GM19193 (cell line): ENCODE measurements around the gene PIK3AP1.

Experiments
- POLR2A ChIP-seq: IDR thresholded peaks from 4 replicates; pipeline ENCODE4 v1.6.1; 2011; ENCODE audit not compliant: insufficient read depth, insufficient read length; ENCODE audit errors: extremely low read depth

PIK3AP1 gene

DNA sequence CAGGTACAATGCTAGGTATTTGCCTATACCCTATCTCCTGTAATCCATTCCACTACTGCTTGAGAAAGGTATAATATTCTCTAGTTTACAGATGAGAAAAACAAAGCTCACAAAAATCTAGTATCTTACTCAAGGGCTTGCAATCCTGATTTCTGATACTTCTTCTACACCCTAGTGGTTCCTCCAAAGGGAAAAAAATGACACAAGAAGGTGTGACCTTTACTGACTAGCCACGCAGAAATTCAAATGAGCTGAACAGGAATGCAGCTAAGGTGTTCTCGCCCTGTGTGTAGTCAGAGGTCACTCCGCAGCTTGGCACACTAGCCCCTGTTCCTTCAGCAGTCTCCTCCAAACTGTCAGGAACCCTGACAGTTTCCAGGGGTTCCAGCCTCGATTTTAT, 74.0 kb downstream of the PIK3AP1 start:
- TF ChIP-seq POLR2A, result no peak

DNA sequence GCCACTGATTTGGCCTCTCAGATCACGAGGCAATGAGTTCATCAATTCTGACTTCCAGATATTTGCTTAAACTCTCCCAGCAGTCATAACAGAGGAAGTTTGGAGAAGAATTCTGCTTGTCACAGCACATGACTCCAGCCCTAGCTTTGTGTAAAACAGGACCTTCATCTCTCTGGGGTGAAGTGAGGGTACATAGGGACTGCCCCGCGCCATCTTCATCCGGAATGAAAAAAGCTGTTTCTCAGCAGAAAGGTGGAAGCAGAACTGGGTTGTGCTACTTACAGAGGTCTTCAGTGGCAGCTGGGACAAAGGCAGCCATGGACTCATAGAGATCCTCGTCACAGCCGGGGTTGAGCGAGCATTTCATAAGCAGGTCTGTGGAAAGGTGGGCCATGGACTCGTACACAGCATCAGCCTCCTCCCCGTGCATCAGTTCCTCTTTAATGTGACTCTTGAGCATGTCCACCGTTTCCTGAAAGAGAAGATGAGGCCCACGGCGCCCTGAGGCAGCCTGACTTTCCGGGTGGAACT, 75.1 kb downstream of the PIK3AP1 start:
- TF ChIP-seq POLR2A, result no peak

DNA sequence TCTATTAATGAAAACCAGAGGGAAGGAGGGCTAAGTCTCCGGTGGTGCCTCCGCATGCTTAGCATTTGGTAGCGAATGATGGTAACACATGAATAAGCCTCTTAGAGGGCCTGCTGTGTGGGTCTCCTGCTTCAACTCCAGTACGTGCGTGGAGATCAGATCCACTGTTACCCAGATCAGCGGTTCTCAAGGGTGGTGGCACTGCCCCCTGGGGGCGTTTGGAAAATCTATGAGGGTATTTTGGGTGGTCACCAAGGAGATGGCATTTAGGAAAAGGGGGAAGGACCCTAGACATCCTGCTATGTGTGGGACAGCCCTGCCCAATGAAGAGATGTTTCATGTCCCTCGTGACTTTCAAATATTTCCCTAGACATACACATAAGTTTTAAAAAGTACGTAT, 76.4 kb downstream of the PIK3AP1 start:
- TF ChIP-seq POLR2A, result no peak

DNA sequence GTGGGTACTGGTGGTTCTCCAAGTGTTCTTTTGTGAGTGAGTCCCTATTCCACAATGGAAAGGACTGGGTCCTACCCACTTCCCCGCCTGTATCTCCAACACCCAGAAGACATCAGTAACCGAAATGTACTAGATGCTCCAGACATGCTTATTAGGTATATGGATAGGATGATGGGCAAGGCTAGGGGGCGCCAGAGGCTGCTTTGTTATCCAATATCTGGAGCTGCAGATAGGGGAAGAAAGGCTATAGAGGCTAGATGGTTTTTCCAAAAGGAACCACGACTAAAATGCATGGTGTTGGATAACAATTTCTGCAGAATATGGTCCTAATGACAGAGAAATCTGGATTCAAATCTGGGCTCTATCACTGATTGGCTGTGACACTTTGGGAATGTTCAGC, 77.3 kb downstream of the PIK3AP1 start:
- no peak for TF ChIP-seq POLR2A

DNA sequence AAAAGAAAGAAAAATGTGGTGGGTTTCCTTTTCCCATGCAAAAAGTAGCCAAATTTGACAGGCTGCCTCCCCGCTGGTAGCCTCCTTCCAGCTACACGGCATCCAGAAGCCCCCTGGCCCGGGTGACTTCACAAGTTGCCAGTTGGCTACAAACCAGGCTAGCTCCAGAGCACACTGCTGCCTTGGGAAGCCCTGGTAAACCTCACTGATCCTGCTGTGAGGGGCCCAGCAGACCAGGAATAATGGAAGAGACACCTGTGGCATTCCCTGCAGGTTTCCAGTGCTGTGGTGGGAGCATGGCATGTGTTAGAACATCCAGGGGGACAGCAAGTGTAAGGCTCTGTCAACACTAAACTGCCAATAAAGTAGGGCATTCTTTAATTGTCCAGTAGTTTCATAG, 77.8 kb downstream of the PIK3AP1 start:
- TF ChIP-seq POLR2A, result no peak

DNA sequence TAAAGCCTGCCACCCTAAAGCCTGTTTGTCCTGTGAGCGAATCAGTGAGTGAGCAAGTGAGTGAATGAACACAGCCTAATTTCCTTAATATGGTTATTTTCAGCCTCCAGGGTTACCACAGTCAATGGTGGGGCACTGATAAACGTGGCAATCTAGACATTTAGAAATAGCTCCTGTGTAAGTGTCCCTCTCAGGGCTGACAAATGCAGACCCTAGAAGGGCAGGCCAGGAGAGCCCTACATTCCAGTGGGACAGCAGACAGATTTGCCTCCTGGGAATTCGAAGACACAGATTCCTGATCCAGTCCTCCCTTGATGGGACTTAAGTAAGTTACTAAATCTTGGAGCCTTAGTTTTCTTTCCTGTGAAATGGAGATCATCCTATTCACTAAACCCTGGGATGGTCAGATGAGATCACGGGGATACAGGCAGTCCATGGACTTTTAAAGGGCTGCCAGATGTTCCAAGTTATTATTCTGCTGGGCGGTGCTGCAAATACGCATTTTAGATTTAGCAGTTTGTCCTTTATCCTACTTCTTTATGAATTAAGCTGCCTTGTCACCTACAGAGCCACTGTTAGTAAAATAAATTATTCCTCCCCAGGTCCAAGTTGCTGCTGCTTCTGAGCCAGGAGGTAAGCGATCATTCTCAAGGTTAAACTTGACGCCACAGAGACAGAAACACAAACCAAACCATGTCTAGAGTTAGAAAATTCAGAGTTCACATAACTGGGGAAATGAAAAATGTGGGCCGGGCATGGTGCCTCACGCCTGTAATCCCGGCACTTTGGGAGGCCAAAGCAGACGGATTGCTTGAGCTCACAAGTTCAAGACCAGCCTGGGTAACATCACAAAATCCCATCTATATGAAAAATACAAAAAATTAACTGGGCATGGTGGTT, 78.7 kb downstream of the PIK3AP1 start:
- no peak for TF ChIP-seq POLR2A

DNA sequence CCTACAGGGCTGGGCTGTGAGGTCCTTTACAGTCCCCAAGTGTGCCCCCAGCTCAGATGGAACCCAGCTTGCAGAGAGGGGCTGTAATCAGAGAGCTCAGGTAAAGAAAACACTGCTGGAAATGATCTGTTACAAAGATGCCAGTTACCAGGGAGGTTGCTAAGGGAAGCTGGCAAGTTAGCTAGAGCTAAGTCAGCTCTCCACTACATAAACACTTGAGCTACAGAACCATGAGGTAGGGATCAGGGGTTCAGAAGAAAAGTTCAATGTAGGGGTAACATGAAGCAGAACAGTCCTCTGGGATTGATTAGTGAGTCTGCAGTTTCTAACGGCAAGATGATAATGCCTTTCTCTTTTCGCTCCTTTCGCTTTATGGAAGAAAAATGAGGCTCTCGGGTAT, 80.4 kb downstream of the PIK3AP1 start:
- no peak for TF ChIP-seq POLR2A

DNA sequence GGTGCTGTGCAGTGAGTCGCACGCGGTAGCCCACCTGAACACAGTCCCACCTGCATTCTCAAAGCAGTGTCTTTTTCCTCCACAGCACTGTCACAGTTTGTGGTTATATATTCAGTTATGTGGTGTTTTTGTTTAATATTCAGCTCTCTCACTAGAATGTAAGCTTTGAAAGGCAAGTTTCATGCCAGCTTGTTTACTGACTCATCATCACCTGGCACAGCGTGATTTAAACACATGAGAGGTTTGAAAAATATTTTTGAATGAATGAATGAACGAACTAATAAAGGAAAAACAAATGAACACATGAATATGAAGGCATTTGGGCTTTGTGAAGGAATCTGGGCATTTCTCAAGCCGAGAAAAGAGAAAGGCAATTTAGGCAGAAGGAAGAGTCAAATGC, 81.6 kb downstream of the PIK3AP1 start:
- TF ChIP-seq POLR2A, result no peak

DNA sequence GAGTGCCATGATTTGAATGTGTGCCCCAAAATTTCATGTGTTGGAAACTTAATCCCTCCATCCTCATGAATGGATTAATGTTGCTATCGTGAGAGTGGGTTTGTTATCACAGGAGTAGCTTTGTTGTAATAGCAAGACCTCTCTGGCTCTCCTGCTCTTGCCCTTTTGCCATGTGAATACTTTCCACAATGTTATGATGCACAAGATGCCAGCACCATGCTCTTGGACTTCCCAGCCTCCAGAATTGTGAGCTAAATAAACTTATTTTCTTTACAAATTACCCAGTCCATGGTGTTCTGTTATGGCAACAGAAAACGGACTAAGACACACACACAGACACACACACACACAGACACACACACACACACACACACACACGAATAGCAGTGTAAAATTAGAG, 82.2 kb downstream of the PIK3AP1 start:
- no peak for TF ChIP-seq POLR2A

DNA sequence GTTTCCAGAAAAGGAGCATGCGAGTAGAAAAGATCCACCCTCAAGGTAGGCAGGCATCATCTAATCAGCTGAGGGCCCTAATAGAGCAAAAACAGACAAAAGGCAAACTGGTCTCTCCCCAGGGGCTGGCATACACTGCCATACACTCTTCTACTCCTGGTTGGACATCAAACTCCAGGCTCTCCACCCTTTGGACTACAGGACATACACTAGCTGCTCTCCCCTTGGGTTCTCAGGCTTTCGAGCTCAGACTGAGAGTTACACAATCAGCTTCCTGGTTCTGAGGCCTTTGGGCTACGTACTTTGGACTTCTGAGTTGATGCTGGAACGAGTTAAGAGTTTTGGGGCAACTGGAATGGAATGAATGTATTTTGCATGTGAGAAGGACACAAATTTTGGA, 82.6 kb downstream of the PIK3AP1 start:
- no peak for TF ChIP-seq POLR2A

DNA sequence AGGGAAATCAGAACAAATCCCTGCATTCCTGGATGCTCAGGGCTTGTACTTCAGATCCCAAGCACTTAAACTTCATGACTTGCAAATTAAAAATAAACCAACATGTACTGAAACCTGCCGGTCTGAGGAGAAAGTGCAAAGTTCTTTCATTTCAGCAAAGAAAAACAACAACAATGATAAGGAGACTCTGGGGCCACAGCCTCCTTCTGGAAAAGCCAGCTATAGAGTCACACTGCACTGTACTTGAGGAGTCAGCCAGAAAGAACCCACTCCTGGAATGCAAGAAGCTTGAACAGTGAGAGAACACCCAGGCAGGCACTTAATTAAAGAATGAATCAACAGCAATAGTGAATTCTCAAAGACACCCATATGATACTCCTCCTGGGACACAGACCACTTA, 83.8 kb downstream of the PIK3AP1 start:
- TF ChIP-seq POLR2A, result no peak

DNA sequence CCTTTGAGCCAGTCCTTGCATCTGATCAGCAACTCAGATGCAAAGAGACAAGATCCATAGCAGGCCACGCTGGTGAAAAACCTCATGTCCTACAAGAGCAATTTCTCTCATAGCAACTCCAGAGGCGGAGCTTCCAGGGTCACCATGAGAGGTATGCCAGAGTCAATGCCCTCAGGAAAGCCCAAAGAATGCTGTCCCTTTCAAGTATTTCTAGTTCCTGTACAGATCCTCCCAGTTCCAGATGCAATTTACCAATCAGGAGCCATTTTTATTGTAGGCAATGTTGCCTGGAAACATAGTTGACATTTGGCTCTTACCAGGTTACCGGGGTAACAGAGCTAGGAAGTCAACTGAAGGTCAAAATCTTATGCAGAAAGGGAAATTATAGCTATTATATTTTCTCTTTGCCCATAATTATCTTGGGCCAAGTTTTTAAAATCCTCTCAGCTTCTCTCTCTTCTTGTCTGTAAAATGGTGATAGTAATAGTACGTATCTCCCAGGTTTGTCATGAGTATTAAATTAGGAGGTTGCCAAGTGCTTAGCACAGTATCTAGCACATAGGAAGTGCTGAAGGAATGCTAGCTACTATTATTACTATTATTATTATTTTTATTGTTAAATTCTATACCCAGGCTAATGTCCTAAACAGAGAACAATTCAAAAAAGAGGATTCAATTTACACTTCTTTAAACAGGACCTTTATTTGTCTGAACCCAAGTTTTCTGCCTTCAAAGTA, 87.2 kb downstream of the PIK3AP1 start:
- no peak for TF ChIP-seq POLR2A

DNA sequence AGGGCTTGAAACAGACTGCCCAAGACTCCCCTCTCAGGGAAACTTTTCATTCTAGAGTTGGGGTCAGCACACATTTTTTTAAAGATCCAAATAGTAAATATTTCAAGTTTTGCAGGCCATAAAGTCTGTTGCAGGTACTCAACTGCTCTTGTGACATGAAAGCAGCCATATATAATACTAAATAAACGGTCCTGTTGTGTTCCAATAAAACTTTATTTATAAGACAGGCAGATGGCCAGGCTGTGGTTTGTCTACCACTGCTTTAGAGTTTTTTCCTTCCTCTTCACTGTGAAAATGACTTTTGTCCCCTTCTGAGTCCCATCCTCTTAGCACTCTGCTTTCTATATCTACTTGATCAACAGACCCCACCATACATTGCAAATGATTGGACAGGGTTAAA, 93.0 kb downstream of the PIK3AP1 start:
- TF ChIP-seq POLR2A, result no peak

DNA sequence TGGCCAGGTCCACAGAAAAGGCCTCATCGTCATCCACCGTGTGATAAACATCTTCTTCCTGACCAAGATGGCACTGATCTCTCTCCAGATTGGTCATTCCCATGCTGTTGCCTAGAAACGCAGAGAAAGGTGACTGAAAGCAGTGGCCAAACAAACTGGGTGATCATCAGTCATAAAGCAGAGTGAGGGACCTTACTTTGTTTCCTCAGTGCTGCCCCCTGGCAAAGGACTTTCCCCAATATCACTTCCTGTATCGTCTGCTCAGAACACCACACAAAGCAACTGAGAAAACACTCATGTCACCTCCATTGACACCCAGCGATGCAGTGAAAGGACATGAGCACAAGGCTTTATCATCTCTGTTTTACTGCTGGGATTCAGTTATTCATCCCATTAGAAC, 93.5 kb downstream of the PIK3AP1 start:
- no peak for TF ChIP-seq POLR2A

DNA sequence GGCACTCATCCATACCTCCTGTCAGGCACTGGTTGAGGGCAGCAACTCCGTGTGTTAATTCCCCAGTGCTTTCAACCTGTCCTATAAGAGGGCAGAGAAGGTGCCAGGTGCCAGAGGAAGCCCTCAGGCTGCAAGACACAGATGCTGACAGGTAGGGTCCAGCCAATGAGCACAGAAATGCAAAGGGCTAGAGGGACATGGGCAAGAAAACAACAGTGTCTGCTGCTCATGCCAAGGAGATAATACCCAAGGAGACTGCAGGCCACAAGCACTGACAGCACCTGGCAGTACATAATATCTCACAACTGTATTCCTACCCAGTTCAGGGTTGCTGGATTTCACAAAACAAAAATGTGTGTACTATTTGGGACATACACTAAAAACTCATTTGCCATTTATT, 95.1 kb downstream of the PIK3AP1 start:
- TF ChIP-seq POLR2A, result no peak

DNA sequence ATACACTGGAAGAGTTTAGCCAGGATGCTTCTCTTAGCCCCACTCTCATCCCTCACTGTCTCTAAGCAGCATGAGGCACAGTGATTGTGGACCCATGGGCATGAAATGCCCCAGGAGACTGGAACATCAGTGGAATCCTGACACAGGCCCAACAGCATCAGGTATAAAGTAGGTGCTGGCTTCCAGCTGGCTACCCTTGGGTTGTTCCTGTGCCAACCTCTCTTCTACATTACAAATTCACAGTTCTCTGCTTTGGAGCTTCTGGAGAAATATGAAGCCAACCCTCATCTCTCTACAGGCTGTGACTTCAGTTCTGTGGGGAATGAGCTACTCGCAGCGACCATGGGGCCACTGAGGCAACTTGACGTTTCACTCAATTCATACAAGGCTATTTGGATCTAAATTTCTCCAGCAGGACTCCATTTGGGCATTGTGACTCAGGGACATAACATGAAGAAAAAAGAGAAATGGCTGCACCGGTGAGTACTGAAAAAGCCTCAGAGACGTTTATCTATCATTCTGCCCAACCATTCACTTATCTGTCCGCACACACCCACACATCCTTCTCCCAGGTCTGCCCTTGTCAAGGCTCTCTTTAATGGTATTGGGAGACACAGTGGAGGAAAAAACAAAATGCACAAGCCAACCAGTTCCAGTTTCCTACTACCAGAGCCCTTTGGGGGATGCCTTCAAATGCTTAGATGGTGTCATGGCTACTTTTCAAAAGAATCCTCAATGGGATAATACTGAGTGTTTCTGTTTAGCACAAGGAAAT, 98.1 kb downstream of the PIK3AP1 start:
- TF ChIP-seq POLR2A, result no peak
